HEK293T (cell line): ENCODE measurements around the gene BRI3BP.

Source experiments
- BHLHE40 ChIP-seq: fragments of 450-650 bp; IDR thresholded peaks from 2 replicates; pipeline ENCODE4 v1.6.1; 2016; ENCODE audit warnings: mild to moderate bottlenecking, moderate library complexity, borderline replicate concordance
- ELF4 ChIP-seq: fragments of 450-650 bp; IDR thresholded peaks from 2 replicates; pipeline ENCODE4 v1.6.1; 2017; ENCODE audit warnings: antibody characterized with exemption
- FOXA1 ChIP-seq: fragments of 450-650 bp; IDR thresholded peaks from 2 replicates; pipeline ENCODE4 v1.6.1; 2016; ENCODE audit warnings: mild to moderate bottlenecking
- FOXK2 ChIP-seq: fragments of 450-650 bp; IDR thresholded peaks from 2 replicates; pipeline ENCODE4 v1.6.1; 2016; ENCODE audit warnings: mild to moderate bottlenecking
- FOXM1 ChIP-seq: fragments of 450-650 bp; IDR thresholded peaks from 2 replicates; pipeline ENCODE4 v1.6.1; 2017; ENCODE audit warnings: mild to moderate bottlenecking, borderline replicate concordance
- HDGF ChIP-seq: fragments of 450-650 bp; IDR thresholded peaks from 2 replicates; pipeline ENCODE4 v1.6.1; 2017; ENCODE audit warnings: antibody characterized with exemption, borderline replicate concordance
- LEF1 ChIP-seq: fragments of 450-650 bp; IDR thresholded peaks from 2 replicates; pipeline ENCODE4 v1.6.1; 2017; ENCODE audit warnings: mild to moderate bottlenecking, borderline replicate concordance
- NFRKB ChIP-seq: fragments of 450-650 bp; IDR thresholded peaks from 2 replicates; pipeline ENCODE4 v1.6.1; 2016; ENCODE audit warnings: mild to moderate bottlenecking, moderate library complexity
- PKNOX1 ChIP-seq: fragments of 450-650 bp; IDR thresholded peaks from 2 replicates; pipeline ENCODE4 v1.6.1; 2016
- SP1 ChIP-seq: fragments of 450-650 bp; IDR thresholded peaks from 2 replicates; pipeline ENCODE4 v1.6.1; 2017
- SUZ12 ChIP-seq: fragments of 450-650 bp; IDR thresholded peaks from 2 replicates; pipeline ENCODE4 v1.6.1; 2016; ENCODE audit warnings: mild to moderate bottlenecking
- ZNF384 ChIP-seq: fragments of 450-650 bp; IDR thresholded peaks from 2 replicates; pipeline ENCODE4 v1.6.1; 2016

- TF ChIP-seq NFRKB (no peak), SUZ12 (no peak), SP1 (no peak), HDGF (no peak), ELF4 (no peak), FOXA1 (no peak), PKNOX1 (no peak), FOXK2 (no peak), ZNF384 (no peak), BHLHE40 (no peak), FOXM1 (no peak), LEF1 (no peak)
Measured at GRCh38 chr12:125065021-125065918, 71.8 kb downstream of the BRI3BP start, which contains the start of gene AACS.
